Measurements from ENCODE around the gene PFDN6. TPM values are rescaled to one million over a fixed set of nuclear protein-coding genes. Genes with fewer than 3 reads are reported as not detected.

Gene PFDN6
- total and polyA plus RNA-seq, 9 of the 15 experiments (the other 6 are each of a cell fraction or from before 2014, with no cell fraction given) = 6.8 to 475 (median 216) TPM

- peaks cover 43% of the 10 kb centered on the region for H3K36me3 ChIP-seq (ENCODE audit: control insufficient read depth, insufficient read depth, low read length)
- H3K4me3 ChIP-seq = peak overlapping the region; percentile 63
- H3K9me1 ChIP-seq (ENCODE audit: control insufficient read depth, insufficient read depth, low read length) = peaks cover 3% of the 10 kb centered on the region
- ChIA-PET POLR2A (interaction anchor here (0.6 to 2.6 kb wide), 15 partner anchors 9 to 346 kb away, joined by 3 to 32 read pairs (median 3); partner anchors contain the start of genes CUTA, RGL2, RPS18 and VPS52), CTCF (ENCODE audit: low intra/inter-chr PET ratio) (no interaction called here)
- 0 out of 2 replicates have a peak, but pooled peaks cover 3% of the 10 kb centered on the region for H4K20me1 ChIP-seq (replicated peaks; ENCODE audit: control insufficient read depth, insufficient read depth, low read length)
- peaks cover 60% of the 10 kb centered on the region for H3K79me2 ChIP-seq (ENCODE audit: control insufficient read depth, insufficient read depth, low read length)
- peak overlapping the region; percentile 65 to 68 for H3K9ac ChIP-seq (ENCODE audit: insufficient read depth in 1 of 2, low read depth in 2 of 2, low read length in 2 of 2)
- no peak for ATAC-seq
- no peaks in the 10 kb centered on the region for H3K27me3 ChIP-seq (ENCODE audit: control insufficient read depth in 2 of 2, insufficient read depth in 2 of 2, low read length in 2 of 2)
- peak overlapping the region; percentile 97 for H3K4me2 ChIP-seq (ENCODE audit: insufficient read depth, low read length)
- intact Hi-C loops (cut with micrococcal nuclease) = no loop called here
- peaks cover 56 to 72% of the 10 kb centered on the region in 2 experiments for H3K4me1 ChIP-seq (replicated peaks in 1 of 2; ENCODE audit: control insufficient read depth in 2 of 2, insufficient read depth in 2 of 2, low read length in 2 of 2)
- 55% methylated on average over 8 of the region's 8 CpGs for WGBS (ENCODE audit: insufficient coverage, low coverage, missing lambda C conversion rate)
- FAIRE-seq = no peak
- peak in 1 of 4 experiments; percentile 23 for DNase-seq (ENCODE audit: extremely low read depth in 1 of 4, low spot score in 3 of 4)
- in situ Hi-C loops (cut with MboI) = no loop called here
- peak overlapping the region; percentile 98; the same call in 1 of the 2 replicates for H2AFZ ChIP-seq (ENCODE audit: low read depth, low read length)
- peak overlapping the region; percentile 79 for H3K27ac ChIP-seq (ENCODE audit: extremely low read depth, low read depth, low read length)
- H3K9me3 ChIP-seq (replicated peaks; ENCODE audit: control insufficient read depth, insufficient read depth, low read depth, low read length) = no peaks in the 10 kb centered on the region
- BruUV-seq (replicated peaks) = no TSS peak
- TF ChIP-seq ZNF512 (tag; IDR thresholded peaks at IDR 0.05) = peak; percentile 69
- TF ChIP-seq GABPA (tag; conservative IDR thresholded peaks at IDR 0.05; ENCODE audit: low read depth) = 0 out of 2 replicates have a peak, but pooled peaks have one; percentile 10
- TF ChIP-seq, protein P1, sequence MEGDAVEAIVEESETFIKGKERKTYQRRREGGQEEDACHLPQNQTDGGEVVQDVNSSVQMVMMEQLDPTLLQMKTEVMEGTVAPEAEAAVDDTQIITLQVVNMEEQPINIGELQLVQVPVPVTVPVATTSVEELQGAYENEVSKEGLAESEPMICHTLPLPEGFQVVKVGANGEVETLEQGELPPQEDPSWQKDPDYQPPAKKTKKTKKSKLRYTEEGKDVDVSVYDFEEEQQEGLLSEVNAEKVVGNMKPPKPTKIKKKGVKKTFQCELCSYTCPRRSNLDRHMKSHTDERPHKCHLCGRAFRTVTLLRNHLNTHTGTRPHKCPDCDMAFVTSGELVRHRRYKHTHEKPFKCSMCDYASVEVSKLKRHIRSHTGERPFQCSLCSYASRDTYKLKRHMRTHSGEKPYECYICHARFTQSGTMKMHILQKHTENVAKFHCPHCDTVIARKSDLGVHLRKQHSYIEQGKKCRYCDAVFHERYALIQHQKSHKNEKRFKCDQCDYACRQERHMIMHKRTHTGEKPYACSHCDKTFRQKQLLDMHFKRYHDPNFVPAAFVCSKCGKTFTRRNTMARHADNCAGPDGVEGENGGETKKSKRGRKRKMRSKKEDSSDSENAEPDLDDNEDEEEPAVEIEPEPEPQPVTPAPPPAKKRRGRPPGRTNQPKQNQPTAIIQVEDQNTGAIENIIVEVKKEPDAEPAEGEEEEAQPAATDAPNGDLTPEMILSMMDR (IDR thresholded peaks at IDR 0.05 in 2 of 3, conservative IDR thresholded peaks at IDR 0.05 in 1 of 3; ENCODE audit: insufficient read depth in 2 of 3, low read depth in 1 of 3, low read length in 3 of 3) = 0 out of 6 replicates have a peak, but pooled peaks of 1 of the 3 experiments have one; percentile 2
- TF ChIP-seq FUS (optimal IDR thresholded peaks at IDR 0.05; ENCODE audit: low read depth, low read length) = no peak
- no peak for TF ChIP-seq ZNF274 (IDR thresholded peaks at IDR 0.05; ENCODE audit: borderline replicate concordance, low read depth, low read length)
- no peak for TF ChIP-seq ZNF79 (CRISPR knock-in tag; IDR thresholded peaks at IDR 0.05; ENCODE audit: low read depth)
- TF ChIP-seq NEUROD1 (IDR thresholded peaks at IDR 0.05; ENCODE audit: borderline replicate concordance, low read depth, low read length, partially characterized antibody) = no peak
- TF ChIP-seq ADNP (tag; IDR thresholded peaks at IDR 0.05) = no peak
- TF ChIP-seq, protein P2, sequence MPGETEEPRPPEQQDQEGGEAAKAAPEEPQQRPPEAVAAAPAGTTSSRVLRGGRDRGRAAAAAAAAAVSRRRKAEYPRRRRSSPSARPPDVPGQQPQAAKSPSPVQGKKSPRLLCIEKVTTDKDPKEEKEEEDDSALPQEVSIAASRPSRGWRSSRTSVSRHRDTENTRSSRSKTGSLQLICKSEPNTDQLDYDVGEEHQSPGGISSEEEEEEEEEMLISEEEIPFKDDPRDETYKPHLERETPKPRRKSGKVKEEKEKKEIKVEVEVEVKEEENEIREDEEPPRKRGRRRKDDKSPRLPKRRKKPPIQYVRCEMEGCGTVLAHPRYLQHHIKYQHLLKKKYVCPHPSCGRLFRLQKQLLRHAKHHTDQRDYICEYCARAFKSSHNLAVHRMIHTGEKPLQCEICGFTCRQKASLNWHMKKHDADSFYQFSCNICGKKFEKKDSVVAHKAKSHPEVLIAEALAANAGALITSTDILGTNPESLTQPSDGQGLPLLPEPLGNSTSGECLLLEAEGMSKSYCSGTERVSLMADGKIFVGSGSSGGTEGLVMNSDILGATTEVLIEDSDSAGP (CRISPR knock-in tag; IDR thresholded peaks at IDR 0.05) = peak; percentile 78
- TF ChIP-seq MTF1 (CRISPR knock-in tag; IDR thresholded peaks at IDR 0.05; ENCODE audit: borderline replicate concordance) = no peak
- no peak for TF ChIP-seq SNIP1 (IDR thresholded peaks at IDR 0.05; ENCODE audit: low read depth)
- no peak for TF ChIP-seq RBM14 (IDR thresholded peaks at IDR 0.05; ENCODE audit: borderline replicate concordance, insufficient read depth, low read depth, low read length)
- TF ChIP-seq ZNF140 (CRISPR knock-in tag; IDR thresholded peaks at IDR 0.05) = no peak
- TF ChIP-seq NBN (IDR thresholded peaks at IDR 0.05; ENCODE audit: low read depth) = 0 out of 2 replicates have a peak, but pooled peaks have one; percentile 11
- TF ChIP-seq PRPF4 (IDR thresholded peaks at IDR 0.05; ENCODE audit: insufficient read depth, low read depth, low read length, poor library complexity, severe bottlenecking) = no peak
These were observed 29.1 kb downstream of the PFDN6 start for GRCh38 chr6:33318426-33319073.

Data from K562 (cell line).